ENCODE measurements around the gene PTPRN2.

- no peak for TF ChIP-seq EZH2 (IDR thresholded peaks at IDR 0.05; ENCODE audit: borderline replicate concordance, low read depth, low read length, severe bottlenecking)
- no peak for TF ChIP-seq CTCF (IDR thresholded peaks at IDR 0.05; ENCODE audit: extremely low read depth in 1 of 2, insufficient read depth in 1 of 2, low read depth in 1 of 2, low read length in 2 of 2)
- TF ChIP-seq POLR2A (IDR thresholded peaks at IDR 0.05; ENCODE audit: low read depth, low read length), result no peak
- TF ChIP-seq, protein P1, sequence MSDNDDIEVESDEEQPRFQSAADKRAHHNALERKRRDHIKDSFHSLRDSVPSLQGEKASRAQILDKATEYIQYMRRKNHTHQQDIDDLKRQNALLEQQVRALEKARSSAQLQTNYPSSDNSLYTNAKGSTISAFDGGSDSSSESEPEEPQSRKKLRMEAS (IDR thresholded peaks at IDR 0.05; ENCODE audit: insufficient read depth, insufficient read length), result no peak
- no peak for TF ChIP-seq MYC (IDR thresholded peaks at IDR 0.05; ENCODE audit: low read depth, low read length)
- no peak for TF ChIP-seq POLR2AphosphoS5 (IDR thresholded peaks at IDR 0.05; ENCODE audit: insufficient read depth, low read depth, low read length)
Measured at GRCh38 chr7:158325530-158326381, 261.9 kb downstream of the PTPRN2 start.

All from endothelial cell of umbilical vein (primary cell).